Measurements from ENCODE around the gene MRFAP1.
"Not testable (repeated sequence)": the region's sequence is repeated elsewhere in the genome, so short reads cannot be mapped to it uniquely, and the experiment has no call there.

Gene MRFAP1

GRCh38 chr4:6672541-6673190 lies 32.2 kb downstream of the MRFAP1 start:
- DNase-seq: not testable (repeated sequence)

DNA sequence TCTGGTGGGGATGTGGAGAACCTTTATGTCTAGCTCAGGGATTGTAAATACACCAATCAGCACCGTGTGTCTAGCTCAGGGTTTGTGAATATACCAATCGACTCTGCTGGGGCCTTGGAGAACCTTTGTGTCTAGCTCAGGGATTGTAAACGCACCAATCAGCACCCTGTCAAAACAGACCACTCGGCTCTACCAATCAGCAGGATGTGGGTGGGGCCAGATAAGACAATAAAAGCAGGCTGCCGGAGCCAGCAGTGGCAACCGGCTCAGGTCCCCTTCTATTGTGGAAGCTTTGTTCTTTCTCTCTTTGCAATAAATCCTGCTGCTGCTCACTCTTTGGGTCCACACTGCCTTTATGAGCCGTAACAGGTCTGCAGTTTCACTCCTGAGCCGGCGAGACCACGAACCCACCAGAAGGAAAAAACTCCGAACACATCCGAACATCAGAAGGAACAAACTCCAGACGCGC lies 32.7 kb downstream of the MRFAP1 start:
- DNase-seq: not testable (repeated sequence)

GRCh38 chr4:6673660-6674499 lies 33.4 kb downstream of the MRFAP1 start:
- peak; percentile 82 for DNase-seq

- peak; percentile 28 for DNase-seq
These were observed 34.1 kb downstream of the MRFAP1 start for GRCh38 chr4:6674500-6675149.

DNA sequence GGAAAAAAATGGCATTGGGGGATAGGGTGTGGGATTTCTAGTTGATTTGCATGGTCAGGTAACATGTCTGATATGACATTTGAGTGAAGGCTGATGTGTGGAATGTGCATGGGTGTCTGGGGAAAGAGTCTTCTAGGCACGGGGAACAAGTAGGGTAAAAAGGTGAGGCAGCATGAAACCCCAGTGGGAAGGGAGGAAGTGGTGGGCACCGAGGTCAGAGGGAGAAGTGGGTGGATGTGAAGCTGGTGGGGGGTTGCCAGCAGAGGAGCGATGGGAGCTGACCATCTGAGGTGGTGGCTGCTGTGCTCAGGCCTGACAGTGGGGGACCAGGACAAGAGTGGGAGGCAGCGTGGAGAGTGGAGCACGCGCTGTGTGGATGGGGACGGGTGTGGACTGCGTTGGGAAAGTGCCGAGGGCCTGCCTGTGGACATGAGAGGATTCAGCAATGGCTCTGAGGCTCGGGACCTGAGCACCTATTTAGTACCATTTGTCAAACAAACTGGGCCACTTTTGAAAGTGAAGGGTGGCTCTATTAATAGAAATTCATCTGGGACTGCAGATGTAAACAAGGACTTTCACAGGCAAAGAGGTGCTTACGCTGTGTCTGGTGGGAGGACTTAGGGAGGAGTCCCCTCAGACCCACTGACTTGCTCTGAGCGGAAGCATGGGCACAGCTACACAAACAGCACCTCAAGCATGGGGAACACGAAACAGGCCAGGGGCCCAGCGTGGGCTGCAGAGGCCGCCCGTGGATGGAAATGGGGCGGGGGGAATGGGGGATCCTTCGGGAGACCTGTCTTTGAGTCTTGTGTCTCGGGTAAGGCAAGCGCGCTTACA lies 36.5 kb downstream of the MRFAP1 start:
- DNase-seq: no peak

DNA sequence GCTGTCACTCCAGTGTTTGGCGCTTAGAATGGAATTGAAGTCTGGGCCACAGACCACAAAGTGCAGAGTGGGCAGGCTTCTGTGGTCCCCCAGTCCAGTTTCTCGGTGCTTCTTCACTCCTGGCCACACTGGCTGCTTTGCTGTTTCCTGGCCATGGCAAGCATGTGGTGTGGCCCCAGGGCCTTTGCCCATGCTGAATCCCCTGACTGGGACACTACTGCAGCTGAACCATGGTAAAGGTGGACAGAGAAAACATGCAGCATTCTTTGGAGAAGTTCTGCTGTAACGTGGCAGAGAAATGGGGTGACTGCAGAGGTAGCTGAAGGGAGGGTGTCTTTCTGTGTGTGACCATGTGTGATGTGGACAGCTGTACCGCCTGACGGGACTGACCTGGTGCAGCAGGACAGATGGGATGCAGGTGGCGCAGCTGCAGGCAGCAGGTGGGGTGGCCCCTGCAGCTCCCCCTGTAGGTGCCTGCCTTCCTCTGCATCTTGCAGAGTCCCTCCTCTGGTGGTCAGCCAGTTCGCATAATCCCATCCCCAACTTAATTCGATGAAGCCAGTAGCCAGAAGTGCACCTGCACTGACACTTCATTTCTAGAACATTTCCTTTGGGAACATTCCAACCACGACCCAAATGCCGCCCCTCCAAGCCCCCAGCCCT lies 40.0 kb downstream of the MRFAP1 start:
- DNase-seq: no peak

GRCh38 chr4:6681191-6681590 lies 40.7 kb downstream of the MRFAP1 start:
- DNase-seq: no peak

DNA sequence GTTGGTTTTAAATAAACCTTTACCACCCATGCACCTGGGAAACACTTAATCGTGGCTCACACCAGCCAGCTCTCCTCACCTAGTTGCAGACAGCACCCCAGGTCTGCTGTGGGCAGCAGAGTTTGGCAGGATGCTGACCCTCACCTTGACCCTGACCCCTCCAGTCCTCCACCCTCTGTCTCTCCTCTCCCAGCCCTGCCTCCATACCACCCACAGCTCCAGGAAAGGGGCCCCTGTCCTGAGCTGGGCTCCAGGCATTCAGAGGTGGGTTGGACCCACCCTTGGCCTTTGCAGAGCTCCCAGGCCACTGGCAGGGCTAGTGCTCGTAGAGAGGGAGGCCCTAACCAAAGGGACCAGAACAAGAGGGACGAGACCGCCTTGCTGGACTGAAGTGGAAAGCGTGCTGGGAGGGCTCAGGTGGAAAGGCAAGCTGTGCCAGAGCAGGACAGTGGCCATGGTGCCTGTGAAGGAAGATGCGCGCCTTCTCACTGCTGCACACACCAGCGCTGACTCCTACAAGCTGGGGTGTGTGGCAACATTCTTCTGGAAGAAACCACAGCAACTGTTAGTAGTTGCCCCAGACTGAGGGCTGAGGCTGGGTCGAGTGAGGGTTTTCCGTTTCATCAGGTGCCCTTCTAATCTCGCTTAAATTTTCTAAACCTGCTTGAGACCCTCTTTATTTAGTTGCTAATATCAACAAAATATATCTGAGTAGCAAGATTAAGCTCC lies 42.5 kb downstream of the MRFAP1 start:
- DNase-seq: no peak

GRCh38 chr4:6684656-6685055 lies 44.2 kb downstream of the MRFAP1 start:
- no peak for DNase-seq

DNA sequence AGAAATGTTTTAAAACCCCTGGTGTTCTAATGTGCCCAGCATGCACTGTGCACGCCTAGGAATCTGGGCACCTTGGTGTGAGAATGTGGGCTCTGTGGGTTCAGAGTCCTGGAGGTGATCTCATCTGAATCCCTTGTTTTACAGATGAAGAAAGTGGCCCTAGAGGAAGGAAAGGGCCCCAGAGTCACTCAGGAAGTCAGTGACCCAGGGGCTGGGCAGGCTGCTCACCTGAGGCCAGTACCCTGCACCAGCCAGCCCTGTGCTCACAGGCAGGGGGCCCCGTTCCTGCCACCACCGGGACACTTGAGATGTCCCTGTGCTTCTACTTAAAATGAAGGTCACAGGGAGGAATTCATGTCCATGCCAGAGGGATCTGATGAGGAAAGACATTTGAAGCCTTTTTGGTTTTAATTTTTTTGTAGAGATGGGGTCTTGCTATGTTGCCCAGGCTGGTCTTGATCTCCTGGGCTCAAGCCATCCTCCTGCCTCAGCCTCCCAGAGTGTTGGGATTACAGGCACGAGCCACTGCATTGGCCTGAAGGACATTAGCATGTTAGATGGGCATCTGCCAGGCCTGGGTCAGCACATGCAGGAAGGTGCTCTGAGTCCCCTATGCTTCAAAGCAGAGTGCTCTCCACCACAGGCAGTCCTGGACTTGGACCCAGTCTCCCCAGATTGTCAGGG lies 45.8 kb downstream of the MRFAP1 start:
- DNase-seq: no peak

- DNase-seq: no peak
These were observed 47.7 kb downstream of the MRFAP1 start for GRCh38 chr4:6687947-6688878.

DNA sequence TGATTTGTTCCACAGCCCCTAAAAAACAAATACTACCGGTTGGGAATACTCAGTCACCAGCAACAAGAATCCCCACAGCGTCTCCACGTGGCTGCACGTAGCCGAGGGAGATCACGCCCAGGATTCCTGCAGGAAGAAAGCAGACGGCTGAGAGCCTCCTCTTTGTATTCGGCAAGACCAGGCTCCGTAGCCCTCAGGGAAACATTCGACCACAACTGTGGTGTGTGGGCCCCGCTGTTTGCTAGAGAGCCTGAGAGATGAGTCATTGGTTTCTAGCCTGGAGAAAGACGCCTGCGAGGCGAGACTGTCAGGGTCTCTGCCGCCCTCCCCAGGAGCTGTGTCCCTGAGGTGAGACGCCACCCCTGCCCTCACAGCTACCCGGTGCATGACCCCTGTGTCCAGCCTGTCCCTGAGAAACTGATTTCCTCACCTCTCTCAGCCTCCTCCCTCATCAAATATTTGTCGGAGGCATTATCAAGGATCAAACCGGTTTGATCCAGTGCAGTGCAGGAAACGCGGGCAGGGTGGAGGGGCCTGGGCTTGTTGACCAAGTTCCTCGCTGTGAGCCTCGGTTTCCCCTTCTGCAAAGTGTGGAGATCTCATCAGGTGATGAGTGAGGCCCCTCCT lies 48.5 kb downstream of the MRFAP1 start:
- no peak for DNase-seq

DNA sequence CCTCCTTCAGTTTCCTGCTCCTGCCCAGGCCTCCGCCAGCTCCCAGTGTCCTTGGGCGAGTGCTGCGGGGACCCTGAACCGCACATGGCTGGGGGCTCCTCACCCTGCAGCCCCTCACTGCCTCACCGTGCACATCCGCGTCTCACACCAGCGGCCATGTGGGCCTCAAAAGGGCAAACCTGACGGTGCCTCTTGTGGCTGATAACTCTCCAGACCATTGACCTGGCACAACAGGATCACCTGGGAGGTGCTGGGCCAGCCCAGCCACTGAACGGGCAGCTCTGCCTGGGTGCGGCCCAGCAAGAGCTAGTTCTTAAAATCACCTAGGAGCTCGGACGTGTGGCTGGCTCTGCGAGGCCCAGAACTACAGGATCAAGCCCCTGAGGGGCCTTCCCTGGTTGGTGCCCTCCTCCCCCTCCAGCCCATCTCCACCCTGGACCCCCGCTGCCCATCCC lies 49.0 kb downstream of the MRFAP1 start:
- DNase-seq: no peak
